IMR-90 (cell line): Measurements from ENCODE around the gene CYBRD1. TPM values are rescaled to one million over a fixed set of nuclear protein-coding genes. Genes with fewer than 3 reads are reported as not detected.

Experiments used
- ATAC-seq: fragments of 200-7000 bp; cut with Tn5 transposase; 2 replicates; pipeline ENCODE4 v1.9.1; 2020; ENCODE audit warnings: low read depth, mild to moderate bottlenecking, moderate library complexity
- BruUV-seq: library from RNA; stranded (reverse); fragments of 400-500 nt; replicated peaks from 2 replicates; lab custom pipeline; 2021; lab: Mats Ljungman, UMichigan
- CTCF ChIA-PET: fragments of 300-600 bp; formaldehyde crosslinking; extraction: SDS; loops from one replicate; lab custom pipeline; 2021; ENCODE audit warnings: antibody characterized with exemption; lab: Yijun Ruan, JAX
- POLR2A ChIA-PET: fragments of 300-600 bp; sonication (Branson Sonifier 250); formaldehyde crosslinking; loops from one replicate; lab custom pipeline; 2022; ENCODE audit warnings: antibody characterized with exemption; ENCODE audit not compliant: unreplicated experiment; lab: Charles Lee
- DNase-seq: peaks from one replicate; pipeline ENCODE4 v3.0.0; 2013
- H2AFZ ChIP-seq: replicated peaks from 2 replicates; pipeline ENCODE3; 2013; ENCODE audit warnings: low read length, mild to moderate bottlenecking; ENCODE audit not compliant: poor library complexity
- H2AK5ac ChIP-seq: 2 replicates; pipeline ENCODE4 v1.6.1; 2013; ENCODE audit warnings: low read depth, low read length, inconsistent platforms
- H2AK9ac ChIP-seq: replicated peaks from 2 replicates; pipeline ENCODE3; 2013; ENCODE audit warnings: mild to moderate bottlenecking, low read depth, low read length, moderate library complexity; ENCODE audit not compliant: poor library complexity
- H2BK120ac ChIP-seq: 2 replicates; pipeline ENCODE4 v1.6.1; 2013; ENCODE audit warnings: low read depth, low read length, inconsistent platforms
- H2BK15ac ChIP-seq: 3 replicates; pipeline ENCODE4 v1.6.1; 2013; ENCODE audit warnings: low read depth, low read length, inconsistent platforms
- H2BK20ac ChIP-seq: 2 replicates; pipeline ENCODE4 v1.6.1; 2013; ENCODE audit warnings: low read depth, mild to moderate bottlenecking, inconsistent platforms, low read length, moderate library complexity
- H2BK5ac ChIP-seq: 2 replicates; pipeline ENCODE4 v1.6.1; 2013; ENCODE audit warnings: mild to moderate bottlenecking, low read depth, low read length, inconsistent platforms; ENCODE audit not compliant: poor library complexity, severe bottlenecking
- H3K14ac ChIP-seq: replicated peaks from 2 replicates; pipeline ENCODE4 v1.6.1; 2013; ENCODE audit warnings: low read depth, low read length, inconsistent platforms
- H3K18ac ChIP-seq: 2 replicates; pipeline ENCODE4 v1.6.1; 2013; ENCODE audit warnings: low read depth, low read length, control low read depth
- H3K23ac ChIP-seq: 2 replicates; pipeline ENCODE4 v1.6.1; 2013; ENCODE audit warnings: low read depth, low read length, inconsistent platforms
- H3K27ac ChIP-seq: 2 replicates; pipeline ENCODE4 v1.5.1; 2013; ENCODE audit warnings: mild to moderate bottlenecking, control low read depth, low read length; ENCODE audit not compliant: insufficient read depth
- H3K27me3 ChIP-seq: 2 replicates; pipeline ENCODE4 v1.6.1; 2013; ENCODE audit warnings: low read length; ENCODE audit not compliant: control insufficient read depth, insufficient read depth
- H3K36me3 ChIP-seq: 2 replicates; pipeline ENCODE4 v1.6.1; 2013; ENCODE audit warnings: low read length, mixed read lengths; ENCODE audit not compliant: control insufficient read depth, insufficient read depth
- H3K4ac ChIP-seq: 2 replicates; pipeline ENCODE4 v1.6.1; 2013; ENCODE audit warnings: low read depth, low read length, inconsistent platforms
- H3K4me1 ChIP-seq: 2 replicates; pipeline ENCODE4 v1.6.1; 2013; ENCODE audit warnings: low read length, mixed read lengths; ENCODE audit not compliant: control insufficient read depth, insufficient read depth
- H3K4me2 ChIP-seq: 2 replicates; pipeline ENCODE4 v1.6.1; 2013; ENCODE audit warnings: low read depth, mild to moderate bottlenecking, control low read depth, low read length, moderate library complexity
- H3K4me3 ChIP-seq: 2 replicates; pipeline ENCODE4 v1.5.1; 2013; ENCODE audit warnings: low read depth, mild to moderate bottlenecking, control low read depth, low read length, moderate library complexity; ENCODE audit not compliant: insufficient read depth
- H3K56ac ChIP-seq: 2 replicates; pipeline ENCODE4 v1.6.1; 2013; ENCODE audit warnings: low read length, inconsistent platforms; ENCODE audit not compliant: insufficient read depth; ENCODE audit errors: extremely low read depth
- H3K79me1 ChIP-seq, 2 experiments: 2 replicates each; pipeline ENCODE4 v1.6.1; 2013; ENCODE audit warnings: low read length in 2 of 2, inconsistent platforms in 1 of 2, low read depth in 1 of 2
- H3K9ac ChIP-seq: 2 replicates; pipeline ENCODE4 v1.6.1; 2013; ENCODE audit warnings: low read depth, low read length, control low read depth
- H3K9me1 ChIP-seq: 2 replicates; pipeline ENCODE4 v1.6.1; 2013; ENCODE audit warnings: low read length, inconsistent platforms; ENCODE audit not compliant: insufficient read depth
- H3K9me3 ChIP-seq: 2 replicates; pipeline ENCODE4 v1.6.1; 2013; ENCODE audit warnings: low read length; ENCODE audit not compliant: control insufficient read depth, insufficient read depth
- H4K20me1 ChIP-seq: 2 replicates; pipeline ENCODE4 v1.6.1; 2013; ENCODE audit warnings: low read length, inconsistent platforms; ENCODE audit not compliant: insufficient read depth
- H4K5ac ChIP-seq: 2 replicates; pipeline ENCODE4 v1.6.1; 2013; ENCODE audit warnings: mild to moderate bottlenecking, low read depth, low read length, control low read depth
- H4K8ac ChIP-seq, 2 experiments: 2 replicates each; pipeline ENCODE4 v1.6.1; 2013; ENCODE audit warnings: low read depth in 2 of 2, low read length in 2 of 2, control low read depth in 1 of 2, inconsistent platforms in 1 of 2
- H4K91ac ChIP-seq: 2 replicates; pipeline ENCODE4 v1.6.1; 2013; ENCODE audit warnings: low read depth, low read length, inconsistent platforms; ENCODE audit not compliant: insufficient read depth
- CHD1 ChIP-seq: IDR thresholded peaks from 2 replicates; pipeline ENCODE4 v1.6.1; 2012; ENCODE audit warnings: low read depth, low read length, improper control_type of control experiment
- MAFK ChIP-seq: IDR thresholded peaks from 2 replicates; pipeline ENCODE4 v1.6.1; 2012; ENCODE audit warnings: low read depth, low read length, improper control_type of control experiment
- RAD21 ChIP-seq: IDR thresholded peaks from 2 replicates; pipeline ENCODE4 v1.6.1; 2012; ENCODE audit warnings: low read length, improper control_type of control experiment
- RFX5 ChIP-seq: IDR thresholded peaks from 2 replicates; pipeline ENCODE4 v1.8.0; 2012; ENCODE audit warnings: low read depth, mild to moderate bottlenecking, low read length, moderate library complexity
- SMC3 ChIP-seq: fragments of 150-350 bp; IDR thresholded peaks from 2 replicates; pipeline ENCODE4 v1.6.1; 2016; ENCODE audit warnings: low read depth, mild to moderate bottlenecking, antibody characterized with exemption, low read length, moderate library complexity
- WGBS, 2 experiments: methylation state at CpG; one replicate each; pipeline versions ENCODE4 v1.1.5 to v1.1.7; 2013; ENCODE audit warnings: missing lambda C conversion rate in 2 of 2; ENCODE audit not compliant: insufficient read length in 1 of 2; ENCODE audit errors: extremely low coverage in 2 of 2; 5-methylcytosine and 5-hydroxymethylcytosine counted together
- dilution Hi-C: fragments of 300-500 bp; cut with HindIII; formaldehyde crosslinking; loops from one replicate; pipeline ENCODE4 v1.14.3; 2018; ENCODE audit warnings: low sequenced_read_pairs; ENCODE audit not compliant: unreplicated experiment
- in situ Hi-C: fragments of 300-500 bp; cut with MboI; formaldehyde crosslinking; loops from 3 replicates; pipeline ENCODE4 v1.14.3; 2019; ENCODE audit warnings: low sequenced_read_pairs, inconsistent platforms, mixed read lengths
- intact Hi-C: fragments of 100-400 bp; cut with micrococcal nuclease; formaldehyde crosslinking; loops from 2 replicates; pipeline ENCODE4 v1.10.0; 2022
- polyA plus RNA-seq, 3 experiments: library from polyadenylated mRNA; depleted of rRNA; stranded (reverse); fragments of >200 nt; gene quantifications; 2 replicates each; pipeline ENCODE4 v1.2.3, GENCODE V29; 2012; ENCODE audit warnings: low replicate concordance in 1 of 3
- total RNA-seq: library from RNA; depleted of rRNA; stranded (reverse); fragments of >200 nt; gene quantifications from 2 replicates; pipeline ENCODE4 v1.2.3, GENCODE V29; 2012

The CYBRD1 gene
- total and polyA plus RNA-seq, 2 of the 4 experiments (the other 2 are of a cell fraction) = 53.2 to 103 TPM

DNA sequence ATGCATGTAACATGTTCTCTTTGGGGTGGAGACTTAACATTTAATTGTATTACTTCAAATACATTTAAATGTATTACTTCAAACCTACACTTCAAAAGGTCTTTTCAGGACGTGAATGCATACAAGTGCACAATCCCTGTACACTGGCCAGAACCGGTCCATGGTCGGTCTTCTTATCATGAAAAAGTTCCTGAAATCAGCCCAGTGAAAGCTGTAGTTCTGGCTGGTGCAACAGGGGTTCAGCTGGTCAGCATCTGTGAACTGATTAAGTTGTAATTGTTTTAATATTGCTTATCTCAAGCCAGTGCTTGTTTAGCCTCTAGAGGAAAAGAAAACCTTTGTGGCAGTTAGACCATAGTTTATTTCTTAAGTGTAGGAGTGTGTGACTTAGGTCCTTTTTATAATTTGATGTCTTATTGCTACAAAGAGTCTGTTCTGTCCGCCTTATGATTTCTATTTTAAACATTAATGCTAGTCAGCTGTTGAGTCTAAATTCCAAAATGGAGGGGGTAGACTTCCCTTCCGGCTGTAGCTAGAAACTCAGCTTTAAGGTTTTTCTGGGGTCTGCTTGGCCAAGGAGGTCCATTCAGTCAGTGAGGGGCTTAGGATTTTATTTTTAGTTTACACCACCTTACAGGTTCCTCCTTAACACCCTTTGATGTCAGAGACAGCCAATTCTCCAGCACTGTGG lies 768 bp upstream of the CYBRD1 start:
- DNase-seq (no peak), ATAC-seq (peak; percentile 0)
- peak overlapping the region; percentile 94 for H2AFZ ChIP-seq
- H3K9ac ChIP-seq = peak overlapping the region; percentile 88
- intact Hi-C loops (loop anchor here (2.0 to 10.0 kb wide), 2 partner anchors 87 to 547 kb away; partner anchors contain the start of gene DCAF17), in situ Hi-C loops (no loop called here), dilution Hi-C loops (no loop called here)
- H3K14ac ChIP-seq = peak overlapping the region; percentile 90
- peaks cover 0 to 25% of the 10 kb centered on the region in 2 experiments; a peak in 3 of 4 replicates for H3K79me1 ChIP-seq
- peak overlapping the region; percentile 78 for H3K4me2 ChIP-seq
- H2AK9ac ChIP-seq = peak overlapping the region; percentile 56
- peak overlapping the region; percentile 79 for H2BK120ac ChIP-seq
- ChIA-PET CTCF (interaction anchor here (0.6 to 0.7 kb wide), 3 partner anchors 101 to 593 kb away, joined by 3 read pairs; partner anchors contain the start of gene GORASP2), POLR2A (interaction anchor here (0.5 to 1.5 kb wide), 3 partner anchors 10 to 1146 kb away, joined by 3 to 7 read pairs (median 5); no protein-coding TSS in a partner anchor)
- H2AK5ac ChIP-seq = no peak overlapping the region; the same call in 1 of the 2 replicates
- H3K18ac ChIP-seq = peak overlapping the region; percentile 78
- H4K8ac ChIP-seq = peak overlapping the region; percentile 41 to 83; a peak in 3 of 4 replicates
- peak overlapping the region; percentile 77 for H3K4ac ChIP-seq
- peak overlapping the region; percentile 84 for H4K5ac ChIP-seq
- peak overlapping the region; percentile 67 for H4K91ac ChIP-seq
- H2BK15ac ChIP-seq = peak overlapping the region; percentile 60; the same call in 2 of the 3 replicates
- peak overlapping the region; percentile 77 for H2BK5ac ChIP-seq
- H3K36me3 ChIP-seq = no peaks in the 10 kb centered on the region
- H4K20me1 ChIP-seq = peaks cover 11% of the 10 kb centered on the region; the same call in 1 of the 2 replicates
- peak overlapping the region; percentile 90 for H3K56ac ChIP-seq
- peak overlapping the region; percentile 77 for H3K23ac ChIP-seq
- H3K9me1 ChIP-seq = peaks cover 10% of the 10 kb centered on the region
- peak overlapping the region; percentile 96 for H3K4me3 ChIP-seq
- peak overlapping the region; percentile 83 for H2BK20ac ChIP-seq
- BruUV-seq = no TSS peak
- H3K27ac ChIP-seq = peak overlapping the region; percentile 88
- WGBS, 2 experiments = no CpG with 5 or more reads among the region's 5 CpGs
- H3K27me3 ChIP-seq = no peaks in the 10 kb centered on the region
- no peaks in the 10 kb centered on the region for H3K9me3 ChIP-seq
- H3K4me1 ChIP-seq = peaks cover 7% of the 10 kb centered on the region
- TF ChIP-seq RAD21 (no peak), RFX5 (no peak), SMC3 (no peak), CHD1 (no peak), MAFK (no peak)
